ENCODE data around the gene CEL.
"Not testable (repeated sequence)": the region's sequence is repeated elsewhere in the genome, so short reads cannot be mapped to it uniquely, and the experiment has no call there.

Gene CEL

GRCh38 chr9:133048595-133048994, 13.2 kb upstream of the CEL start:
- DNase-seq (ENCODE audit: low read depth), result peak; percentile 20

GRCh38 chr9:133049043-133049442, 12.7 kb upstream of the CEL start:
- no peak for DNase-seq (ENCODE audit: low read depth)

GRCh38 chr9:133050142-133050541, 11.6 kb upstream of the CEL start:
- peak; percentile 41 for DNase-seq (ENCODE audit: low read depth)

- DNase-seq (ENCODE audit: low read depth), result peak; percentile 12
Observed at GRCh38 chr9:133050781-133051180, 11.0 kb upstream of the CEL start.

GRCh38 chr9:133051281-133051900, 10.4 kb upstream of the CEL start:
- no peak for DNase-seq (ENCODE audit: low read depth)

- no peak for DNase-seq (ENCODE audit: low read depth)
Observed at GRCh38 chr9:133051966-133052539, 9.7 kb upstream of the CEL start.

- DNase-seq (ENCODE audit: low read depth), result no peak
Observed at GRCh38 chr9:133054194-133054890, 7.4 kb upstream of the CEL start.

- no peak for DNase-seq (ENCODE audit: low read depth)
Observed at GRCh38 chr9:133054966-133055365, 6.8 kb upstream of the CEL start.

- DNase-seq (ENCODE audit: low read depth), result no peak
Observed at GRCh38 chr9:133055788-133056420, 5.9 kb upstream of the CEL start.

- no peak for DNase-seq (ENCODE audit: low read depth)
Observed at GRCh38 chr9:133056533-133056932, 5.2 kb upstream of the CEL start.

- DNase-seq (ENCODE audit: low read depth), result no peak
Observed at GRCh38 chr9:133057006-133057405, 4.8 kb upstream of the CEL start.

GRCh38 chr9:133057553-133057952, 4.2 kb upstream of the CEL start:
- no peak for DNase-seq (ENCODE audit: low read depth)

- no peak for DNase-seq (ENCODE audit: low read depth)
Observed at GRCh38 chr9:133058071-133058470, 3.7 kb upstream of the CEL start.

- DNase-seq (ENCODE audit: low read depth), result no peak
Observed at GRCh38 chr9:133058550-133059320, 3.0 kb upstream of the CEL start.

GRCh38 chr9:133059623-133060022, 2.2 kb upstream of the CEL start:
- no peak for DNase-seq (ENCODE audit: low read depth)

- DNase-seq (ENCODE audit: low read depth), result no peak
Observed at GRCh38 chr9:133060417-133060841, 1.4 kb upstream of the CEL start.

- DNase-seq (ENCODE audit: low read depth), result not testable (repeated sequence)
Observed at GRCh38 chr9:133061019-133061763, 590 bp upstream of the CEL start.

- DNase-seq (ENCODE audit: low read depth), result not testable (repeated sequence)
Observed at GRCh38 chr9:133062569-133062968, 788 bp downstream of the CEL start.

GRCh38 chr9:133063159-133063499, 1.3 kb downstream of the CEL start:
- DNase-seq (ENCODE audit: low read depth), result no peak

GRCh38 chr9:133063500-133064231, 1.9 kb downstream of the CEL start:
- no peak for DNase-seq (ENCODE audit: low read depth)
